K562 (cell line): Measurements from ENCODE around the gene IL24. TPM values are rescaled to one million over a fixed set of nuclear protein-coding genes. Genes with fewer than 3 reads are reported as not detected.

Source experiments
- CREM ChIP-seq: IDR thresholded peaks from 2 replicates; pipeline ENCODE4 v1.6.1; 2014; ENCODE audit warnings: antibody characterized with exemption, low read depth
- GABPB1 ChIP-seq: sonication (generic); formaldehyde crosslinking; IDR thresholded peaks from 2 replicates; pipeline ENCODE4 v1.8.0; 2022; ENCODE audit warnings: mild to moderate bottlenecking, missing genetic modification reagents
- KDM4B ChIP-seq, 2 experiments: fragments of 450-650 bp in 1 of 2; sonication (generic) in 1 of 2; IDR thresholded peaks; 2 replicates each; pipeline ENCODE4 v1.6.1; 2016 to 2017; ENCODE audit warnings: borderline replicate concordance in 2 of 2, antibody characterized with exemption in 1 of 2, low read depth in 1 of 2, mild to moderate bottlenecking in 1 of 2
- L3MBTL2 ChIP-seq: fragments of 450-650 bp; IDR thresholded peaks from 2 replicates; pipeline ENCODE4 v1.6.1; 2016; ENCODE audit warnings: mild to moderate bottlenecking, moderate library complexity
- MAZ ChIP-seq, 2 experiments: fragments of 450-650 bp in 1 of 2; sonication (generic) in 1 of 2; formaldehyde crosslinking; IDR thresholded peaks in 1 of 2; conservative IDR thresholded peaks in 1 of 2; 2 replicates each; pipeline versions ENCODE4 v1.4.0 to v1.5.0; 2020; ENCODE audit warnings: mild to moderate bottlenecking in 1 of 2, missing genetic modification reagents in 1 of 2
- NR1H2 ChIP-seq: sonication (generic); formaldehyde crosslinking; IDR thresholded peaks from 2 replicates; pipeline ENCODE4 v1.4.0; 2020; ENCODE audit warnings: mild to moderate bottlenecking, missing genetic modification reagents
- RB1 ChIP-seq: fragments of 450-650 bp; IDR thresholded peaks from 2 replicates; pipeline ENCODE4 v1.6.1; 2017; ENCODE audit warnings: low read depth, mild to moderate bottlenecking
- ZBTB17 ChIP-seq: fragments of 450-650 bp; formaldehyde crosslinking; IDR thresholded peaks from 2 replicates; pipeline ENCODE4 v1.4.0; 2020; ENCODE audit warnings: mild to moderate bottlenecking
- ZBTB7A ChIP-seq: IDR thresholded peaks from 2 replicates; pipeline ENCODE4 v1.6.1; 2011; ENCODE audit warnings: low read depth, mild to moderate bottlenecking, low read length, moderate library complexity, borderline replicate concordance; ENCODE audit not compliant: control insufficient read depth
- ZFX ChIP-seq: sonication (generic); formaldehyde crosslinking; IDR thresholded peaks from 2 replicates; pipeline ENCODE4 v1.8.0; 2022; ENCODE audit warnings: mild to moderate bottlenecking, missing genetic modification reagents, moderate library complexity
- ZNF592 ChIP-seq: fragments of 450-650 bp; IDR thresholded peaks from 2 replicates; pipeline ENCODE4 v1.6.1; 2017; ENCODE audit warnings: antibody characterized with exemption, mild to moderate bottlenecking
- polyA plus RNA-seq, 8 experiments: library from polyadenylated mRNA; depleted of rRNA in 4 of 8; stranded (reverse) in 5 of 8; unstranded in 3 of 8; fragments of >200 nt; fragmentation: Nextera tagmentation in 2 of 8; fragmentation: Illumina TruSeq in 1 of 8; extraction: Ambion mirVana in 2 of 8; extraction: Trizol in 1 of 8; gene quantifications; 2 replicates each; pipeline versions ENCODE4 v1.2.1 to v1.2.3, GENCODE V29; 2011 to 2014; ENCODE audit warnings: inconsistent platforms in 1 of 8, missing spikeins in 1 of 8
- total RNA-seq, 7 experiments: library from RNA; depleted of rRNA in 6 of 7; stranded (reverse); fragments of >200 nt in 6 of 7; fragmentation: Illumina TruSeq in 2 of 7; extraction: Trizol in 2 of 7; gene quantifications; 2 replicates each; pipeline versions ENCODE4 v1.2.1 to v1.2.3, GENCODE V29; 2011 to 2021; ENCODE audit warnings: low replicate concordance in 1 of 7
- TF ChIP-seq, protein P1 (sequence below): fragments of 250-450 bp; sonication (Bioruptor Pico); IDR thresholded peaks from 2 replicates; pipeline ENCODE4 v1.9.0; 2021; ENCODE audit warnings: mild to moderate bottlenecking, inconsistent platforms

The IL24 gene
- total and polyA plus RNA-seq, 9 of the 15 experiments (the other 6 are each of a cell fraction or from before 2014, with no cell fraction given): 0.04 to 0.19 TPM; not detected in 7

- peak; percentile 56 for TF ChIP-seq ZNF592
- peak; percentile 77; the same call in 1 of the 2 replicates for TF ChIP-seq ZBTB7A
- TF ChIP-seq KDM4B (IDR thresholded peaks at IDR 0.05; ENCODE audit: borderline replicate concordance in 2 of 2, low read depth in 1 of 2): 0 out of 4 replicates have a peak, but pooled peaks of 1 of the 2 experiments have one; percentile 62
- TF ChIP-seq NR1H2 (CRISPR knock-in tag): no peak
- TF ChIP-seq GABPB1 (CRISPR knock-in tag): 0 out of 2 replicates have a peak, but pooled peaks have one; percentile 52
- TF ChIP-seq ZBTB17: no peak
- TF ChIP-seq MAZ (CRISPR knock-in tag; conservative IDR thresholded peaks at IDR 0.05 in 1 of 2, IDR thresholded peaks at IDR 0.05 in 1 of 2): peak; percentile 65 to 85; a peak in 3 of 4 replicates
- TF ChIP-seq, protein P1, sequence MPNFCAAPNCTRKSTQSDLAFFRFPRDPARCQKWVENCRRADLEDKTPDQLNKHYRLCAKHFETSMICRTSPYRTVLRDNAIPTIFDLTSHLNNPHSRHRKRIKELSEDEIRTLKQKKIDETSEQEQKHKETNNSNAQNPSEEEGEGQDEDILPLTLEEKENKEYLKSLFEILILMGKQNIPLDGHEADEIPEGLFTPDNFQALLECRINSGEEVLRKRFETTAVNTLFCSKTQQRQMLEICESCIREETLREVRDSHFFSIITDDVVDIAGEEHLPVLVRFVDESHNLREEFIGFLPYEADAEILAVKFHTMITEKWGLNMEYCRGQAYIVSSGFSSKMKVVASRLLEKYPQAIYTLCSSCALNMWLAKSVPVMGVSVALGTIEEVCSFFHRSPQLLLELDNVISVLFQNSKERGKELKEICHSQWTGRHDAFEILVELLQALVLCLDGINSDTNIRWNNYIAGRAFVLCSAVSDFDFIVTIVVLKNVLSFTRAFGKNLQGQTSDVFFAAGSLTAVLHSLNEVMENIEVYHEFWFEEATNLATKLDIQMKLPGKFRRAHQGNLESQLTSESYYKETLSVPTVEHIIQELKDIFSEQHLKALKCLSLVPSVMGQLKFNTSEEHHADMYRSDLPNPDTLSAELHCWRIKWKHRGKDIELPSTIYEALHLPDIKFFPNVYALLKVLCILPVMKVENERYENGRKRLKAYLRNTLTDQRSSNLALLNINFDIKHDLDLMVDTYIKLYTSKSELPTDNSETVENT (CRISPR knock-in tag): peak; percentile 69; the same call in 1 of the 2 replicates
- TF ChIP-seq ZFX (CRISPR knock-in tag): peak; percentile 29
- peak; percentile 52 for TF ChIP-seq CREM
- peak; percentile 22; the same call in 1 of the 2 replicates for TF ChIP-seq L3MBTL2
- peak; percentile 84; the same call in 1 of the 2 replicates for TF ChIP-seq RB1
- TF ChIP-seq, all 486 proteins: peak for 48
These were observed 38.3 kb downstream of the IL24 start (continued) for GRCh38 chr1:206935491-206936067.
